NCI-H1694 (cell line): Measurements from ENCODE around the gene TIMP1.
"Not testable (repeated sequence)": the region's sequence is repeated elsewhere in the genome, so short reads cannot be mapped to it uniquely, and the experiment has no call there.

Experiments
- DNase-seq: peaks from one replicate; lab custom pipeline; 2025; lab: John Stamatoyannopoulos, UW

Gene TIMP1

DNA sequence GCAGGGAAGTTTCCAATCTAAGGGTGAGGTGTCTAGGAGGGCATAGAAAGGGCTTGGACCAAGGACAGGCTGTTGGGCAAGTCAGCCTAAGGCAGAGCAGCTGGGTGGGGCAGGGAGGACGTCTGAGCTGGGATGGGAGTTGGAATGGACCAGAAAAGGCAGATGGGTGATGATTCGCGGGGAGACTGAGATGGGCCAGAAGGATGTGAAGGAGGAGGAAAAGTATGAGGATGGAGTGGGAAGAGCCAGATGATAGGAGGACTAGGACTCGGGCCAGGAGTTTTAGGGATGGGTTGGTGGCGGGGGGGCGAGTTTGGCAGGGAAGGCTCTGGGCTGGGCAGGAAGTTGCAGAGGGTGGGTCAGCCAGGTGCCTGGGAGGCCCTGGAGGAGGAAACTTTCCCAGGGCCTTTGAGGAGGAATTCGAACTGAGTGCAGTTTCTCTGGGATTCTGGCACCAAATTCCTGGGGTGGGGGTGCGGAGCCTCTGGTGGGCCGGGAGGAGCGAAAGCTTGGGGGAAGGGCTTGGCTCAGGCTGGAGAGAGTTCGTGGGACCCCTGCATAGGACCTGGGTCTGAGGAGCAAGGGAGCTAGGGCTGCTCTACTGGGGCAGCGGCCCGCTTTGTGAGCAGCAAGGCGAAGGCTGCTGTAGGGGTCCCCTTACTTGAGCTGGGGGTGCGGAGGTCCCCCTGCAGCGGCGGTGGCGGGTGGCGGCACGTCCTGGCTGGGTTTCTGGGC, 8.7 kb upstream of the TIMP1 start:
- no peak for DNase-seq

DNA sequence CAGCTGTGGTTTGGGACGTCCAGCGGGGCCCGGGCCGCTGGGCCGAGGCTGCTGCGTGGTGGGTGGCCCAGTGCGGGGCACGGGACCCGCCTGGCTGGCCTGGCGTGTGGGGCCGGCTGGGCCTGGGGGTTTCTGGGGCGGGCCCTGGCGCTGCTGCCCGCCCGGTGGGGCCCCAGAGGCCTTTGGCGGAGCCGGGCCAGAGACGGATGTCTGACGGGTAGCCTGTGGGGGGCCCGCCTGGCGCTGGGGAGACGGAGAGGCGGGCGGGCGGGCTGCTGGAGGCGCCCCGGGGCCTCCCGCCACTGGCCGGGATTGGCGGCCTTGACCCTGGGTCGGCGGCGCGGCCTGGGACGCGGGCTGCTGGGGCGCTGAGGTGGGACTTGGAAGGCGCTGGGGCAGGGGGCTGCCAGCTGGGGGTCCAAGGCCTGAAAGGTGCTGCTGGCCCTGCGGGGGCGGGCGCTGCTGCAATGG, 8.1 kb upstream of the TIMP1 start:
- no peak for DNase-seq

DNA sequence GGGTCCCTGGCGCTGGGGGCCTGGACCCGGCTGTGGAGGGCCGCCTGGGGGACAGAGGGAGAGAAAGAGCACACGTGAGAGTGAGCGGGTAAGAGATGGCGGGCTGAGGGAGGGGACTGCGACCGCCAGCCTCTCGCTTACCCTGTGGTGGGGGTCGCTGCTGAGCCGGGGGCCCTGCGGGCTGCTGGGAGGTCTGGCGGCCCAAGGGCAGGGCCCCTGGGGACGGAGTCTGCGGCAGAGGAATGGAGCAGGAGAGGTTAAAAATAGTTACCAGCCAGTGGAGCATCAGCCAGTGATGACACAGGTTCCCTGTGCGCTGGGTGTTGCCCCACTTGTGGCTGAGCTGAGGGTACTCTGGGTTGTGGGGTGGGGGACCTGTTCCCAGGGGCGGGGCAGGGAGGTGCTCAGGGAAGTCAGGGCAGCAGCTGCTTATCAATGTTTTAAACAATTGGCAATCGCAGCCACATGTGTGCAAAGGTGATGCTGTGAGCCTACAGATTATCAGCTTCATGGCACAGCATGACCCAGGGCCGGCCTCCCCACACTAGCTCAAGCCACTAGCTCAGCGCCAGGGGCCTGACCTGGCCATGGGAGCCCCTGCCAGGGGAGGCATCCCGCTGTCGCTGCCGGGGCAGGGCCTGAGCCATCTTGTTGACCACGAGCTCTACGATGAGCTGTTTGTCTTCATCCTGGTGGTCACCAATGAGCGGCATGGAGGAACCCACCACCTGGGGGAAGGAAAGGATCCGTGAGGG, 7.5 kb upstream of the TIMP1 start:
- DNase-seq = no peak

DNA sequence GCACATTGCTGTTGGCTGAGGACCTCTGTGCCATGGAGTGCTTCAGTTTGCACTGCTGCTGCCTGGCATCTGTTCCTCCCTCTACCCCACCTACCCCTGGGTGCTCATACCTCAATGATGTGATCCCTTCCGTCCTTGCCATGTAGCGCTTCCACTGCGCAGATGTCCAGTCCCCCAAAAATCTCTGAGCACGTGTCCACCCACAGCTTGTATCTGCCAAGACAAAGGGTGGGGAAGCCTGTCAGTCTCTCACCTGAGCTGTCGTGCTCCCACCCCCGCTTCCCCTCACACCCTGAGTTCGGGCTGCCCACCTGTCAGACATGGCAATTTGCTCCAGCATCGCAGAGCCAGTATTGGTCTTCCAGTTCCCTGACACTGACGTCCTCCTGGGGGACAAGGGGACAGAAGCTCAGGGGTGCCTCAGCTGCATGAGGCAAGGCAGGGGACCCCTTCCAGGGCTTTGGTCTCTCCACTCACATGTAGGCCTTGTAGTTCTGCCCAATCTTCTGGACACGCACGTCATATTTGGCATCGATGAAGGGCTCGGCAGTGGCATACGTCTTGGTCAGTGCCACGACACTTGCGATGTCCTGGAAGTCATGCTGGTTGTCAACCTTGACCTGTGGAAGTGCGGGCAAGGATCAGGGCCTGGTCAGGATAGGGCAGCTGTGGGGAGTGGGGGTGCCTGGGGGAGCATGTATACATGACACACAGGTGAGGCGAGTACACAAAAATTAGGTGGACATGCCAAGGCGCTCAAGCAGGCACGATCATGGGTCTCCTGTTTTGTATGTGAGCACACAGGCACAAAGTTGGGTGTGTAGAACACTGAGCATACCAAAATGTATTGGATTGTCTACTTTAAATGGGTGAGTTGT, 6.0 kb upstream of the TIMP1 start:
- DNase-seq = no peak

DNA sequence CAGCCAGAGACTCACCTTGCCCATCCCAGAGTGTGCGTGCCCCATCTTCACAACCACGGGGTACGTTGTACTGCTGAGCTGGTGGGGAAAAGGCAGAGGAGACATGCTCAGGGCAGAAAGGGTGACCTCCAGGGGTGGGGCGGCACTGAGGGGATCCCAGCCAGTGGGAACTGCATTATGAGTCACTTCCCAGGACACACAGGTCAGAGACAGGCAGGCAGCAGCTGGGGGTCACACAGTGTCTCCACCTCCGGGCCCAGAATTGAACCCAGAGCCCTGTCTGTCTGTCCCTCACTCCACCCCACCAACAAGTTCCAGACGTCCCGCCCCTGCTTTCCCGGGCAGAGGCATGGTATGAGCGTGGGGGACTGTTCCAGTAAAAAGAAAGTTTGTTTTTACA, 4.8 kb upstream of the TIMP1 start:
- DNase-seq = no peak

DNA sequence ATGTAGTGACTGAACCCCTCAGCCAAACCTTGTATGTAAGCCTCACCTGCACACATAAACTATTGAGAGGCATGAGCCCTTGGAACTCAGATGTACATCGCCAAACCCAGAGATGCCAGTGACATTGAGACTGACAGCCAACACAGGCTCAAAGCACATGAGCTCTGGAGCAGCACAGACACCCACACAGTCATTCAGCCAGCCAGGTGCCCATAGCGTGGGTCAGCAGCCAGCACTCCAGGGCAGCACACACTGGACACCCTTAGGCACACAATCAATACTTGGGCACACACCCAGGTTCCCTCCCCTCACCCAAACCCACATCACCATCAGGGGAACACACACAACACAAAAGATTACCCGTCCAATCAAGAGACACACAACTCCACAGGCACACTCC, 4.3 kb upstream of the TIMP1 start:
- no peak for DNase-seq

DNA sequence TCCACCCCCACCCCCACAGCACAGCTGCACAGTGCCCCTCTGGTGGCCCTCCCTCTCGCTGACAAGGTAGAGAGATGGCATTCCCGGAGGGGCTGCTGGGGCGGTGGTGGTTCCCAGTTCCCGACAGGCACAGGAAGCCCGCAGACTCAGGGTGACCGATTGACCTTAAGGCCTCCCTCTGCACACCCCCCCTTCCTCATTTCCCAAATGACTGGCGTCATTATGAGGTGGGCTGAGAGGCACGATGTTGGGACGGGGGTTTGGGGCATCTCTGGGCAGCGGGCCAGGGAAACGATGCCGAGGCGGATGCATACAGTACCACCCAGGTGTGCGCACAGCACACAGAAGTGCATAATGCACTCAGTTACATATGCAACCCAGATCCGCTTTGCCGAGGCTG, 3.5 kb upstream of the TIMP1 start:
- DNase-seq = no peak

DNA sequence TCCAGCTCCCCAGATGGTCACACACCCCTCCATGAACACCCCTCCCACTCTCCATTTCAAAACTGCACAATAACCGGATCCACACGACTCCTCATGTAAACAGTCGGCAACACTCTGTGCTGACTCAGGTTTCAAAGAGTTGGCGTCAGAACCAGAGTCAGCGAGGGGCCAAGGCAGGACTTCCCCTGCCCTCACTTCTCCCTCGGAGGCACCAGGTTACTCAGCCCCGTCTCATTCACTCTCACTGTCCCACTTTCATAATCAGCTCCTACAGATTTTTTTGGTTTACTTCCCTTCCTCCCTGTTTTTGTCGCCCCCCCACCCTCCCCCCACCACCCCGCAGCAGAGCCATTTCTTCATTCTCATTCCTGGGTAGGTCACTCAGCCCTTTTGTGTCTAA, 2.7 kb upstream of the TIMP1 start:
- no peak for DNase-seq

DNA sequence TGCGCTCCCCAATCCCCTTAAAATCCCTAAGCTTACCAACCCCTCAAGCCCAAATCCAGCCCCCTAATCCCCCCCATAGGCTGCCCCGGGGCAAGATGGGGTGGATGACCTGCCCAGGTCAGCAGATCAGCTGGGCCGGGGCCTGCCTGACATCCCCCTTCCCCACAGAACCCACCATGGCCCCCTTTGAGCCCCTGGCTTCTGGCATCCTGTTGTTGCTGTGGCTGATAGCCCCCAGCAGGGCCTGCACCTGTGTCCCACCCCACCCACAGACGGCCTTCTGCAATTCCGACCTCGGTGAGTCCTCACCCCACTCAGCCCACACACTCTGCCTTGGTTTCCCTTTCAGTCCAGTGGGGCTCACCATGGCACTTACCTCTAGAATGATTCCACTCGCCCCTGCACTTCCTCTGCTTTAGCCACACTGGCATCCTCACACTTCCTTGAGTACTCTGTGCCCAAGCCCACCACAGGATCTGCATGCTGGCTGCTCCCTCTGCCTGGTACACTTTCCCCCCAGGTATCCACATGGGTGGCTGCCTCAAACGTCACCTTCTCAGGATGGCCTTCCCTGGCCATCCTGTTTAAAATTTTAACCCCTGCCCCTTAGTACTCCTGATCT, 1.1 kb downstream of the TIMP1 start:
- no peak for DNase-seq

DNA sequence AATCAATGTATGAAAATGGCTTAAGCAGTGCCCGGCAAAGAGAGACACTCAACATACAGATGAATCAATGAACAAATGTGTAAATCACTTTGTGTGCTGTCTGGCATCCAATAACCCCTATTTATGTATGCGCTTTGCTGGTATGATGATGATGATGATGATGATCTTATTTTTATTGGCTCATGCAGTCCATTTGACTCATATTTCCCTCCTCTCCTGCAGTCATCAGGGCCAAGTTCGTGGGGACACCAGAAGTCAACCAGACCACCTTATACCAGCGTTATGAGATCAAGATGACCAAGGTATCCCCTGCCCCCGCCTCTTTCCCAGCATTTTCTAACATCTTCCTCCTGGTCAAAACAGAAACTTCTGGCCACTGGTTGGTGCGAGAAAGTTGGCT, 2.5 kb downstream of the TIMP1 start:
- DNase-seq = no peak

DNA sequence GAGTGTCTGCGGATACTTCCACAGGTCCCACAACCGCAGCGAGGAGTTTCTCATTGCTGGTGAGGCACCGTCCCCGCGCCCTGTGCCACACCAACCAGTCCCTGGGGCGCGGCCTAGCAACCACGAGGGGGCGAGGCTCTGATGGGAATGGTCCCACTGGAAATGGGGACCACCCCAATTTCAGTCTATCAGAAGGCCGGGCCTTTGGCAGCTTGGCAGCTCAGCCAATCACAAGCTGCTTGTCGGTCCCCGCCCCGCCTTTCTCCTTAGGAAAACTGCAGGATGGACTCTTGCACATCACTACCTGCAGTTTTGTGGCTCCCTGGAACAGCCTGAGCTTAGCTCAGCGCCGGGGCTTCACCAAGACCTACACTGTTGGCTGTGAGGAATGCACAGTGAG, 3.0 kb downstream of the TIMP1 start:
- DNase-seq = no peak

DNA sequence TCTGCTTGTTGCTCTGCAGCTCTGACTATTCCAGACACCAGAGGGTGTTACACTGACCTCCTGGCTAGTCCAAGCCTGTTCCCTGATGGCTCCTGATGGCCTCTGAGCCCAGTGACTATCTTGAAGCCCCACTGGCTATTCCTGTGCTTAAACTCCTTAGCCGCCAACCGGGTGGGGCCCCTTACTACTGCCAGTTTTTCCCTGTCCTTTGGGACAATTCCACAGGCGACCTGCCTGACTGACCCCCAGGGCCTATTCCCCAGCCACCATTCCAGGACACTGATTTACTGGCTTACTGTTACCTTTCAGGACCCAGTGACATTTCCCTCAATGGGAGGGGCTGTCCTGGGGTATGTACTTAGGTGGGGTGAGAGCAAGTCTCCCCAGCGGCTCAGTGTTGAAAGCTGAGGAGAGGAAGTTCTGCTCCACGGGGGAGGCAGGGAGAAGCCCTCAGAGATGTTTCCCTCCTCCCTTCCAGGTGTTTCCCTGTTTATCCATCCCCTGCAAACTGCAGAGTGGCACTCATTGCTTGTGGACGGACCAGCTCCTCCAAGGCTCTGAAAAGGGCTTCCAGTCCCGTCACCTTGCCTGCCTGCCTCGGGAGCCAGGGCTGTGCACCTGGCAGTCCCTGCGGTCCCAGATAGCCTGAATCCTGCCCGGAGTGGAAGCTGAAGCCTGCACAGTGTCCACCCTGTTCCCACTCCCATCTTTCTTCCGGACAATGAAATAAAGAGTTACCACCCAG, 4.0 kb downstream of the TIMP1 start:
- DNase-seq = no peak

DNA sequence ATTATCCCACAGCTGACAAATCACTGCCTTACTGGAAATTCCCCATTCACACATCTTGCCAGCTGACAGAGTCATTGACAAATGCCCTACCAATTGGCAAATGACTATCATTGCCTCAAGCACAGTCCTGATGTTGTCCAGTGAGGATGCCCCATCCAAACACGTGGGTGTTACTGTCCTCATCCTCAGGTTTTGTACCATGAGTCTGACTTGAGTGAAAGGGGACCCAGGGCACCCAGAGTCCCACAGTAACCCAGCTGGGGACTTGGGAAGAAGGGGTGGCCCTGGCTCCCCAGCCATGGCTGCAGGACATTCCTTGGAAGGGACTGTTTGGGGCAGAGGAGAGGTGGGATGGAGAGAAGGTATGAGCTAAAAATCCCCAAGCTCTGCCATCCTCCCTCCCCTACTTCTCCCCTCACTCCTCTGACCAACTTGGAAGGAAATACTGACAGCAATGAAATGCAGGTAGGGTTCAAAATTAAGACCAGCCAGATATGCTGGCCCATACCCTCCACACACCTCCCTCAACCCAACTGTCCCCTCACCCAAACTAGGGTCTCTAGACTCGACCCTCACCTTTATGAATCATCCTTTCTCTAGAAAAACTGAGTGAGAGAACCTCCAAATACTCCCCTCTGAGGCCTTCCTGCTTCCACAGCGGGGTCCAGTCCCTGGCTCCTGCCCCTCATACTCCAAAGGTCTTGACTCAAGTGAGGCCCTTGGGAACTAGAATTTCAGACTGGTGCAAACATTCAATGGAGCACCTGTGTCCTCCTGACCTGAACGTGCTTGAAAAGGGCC, 5.1 kb downstream of the TIMP1 start:
- DNase-seq = no peak

DNA sequence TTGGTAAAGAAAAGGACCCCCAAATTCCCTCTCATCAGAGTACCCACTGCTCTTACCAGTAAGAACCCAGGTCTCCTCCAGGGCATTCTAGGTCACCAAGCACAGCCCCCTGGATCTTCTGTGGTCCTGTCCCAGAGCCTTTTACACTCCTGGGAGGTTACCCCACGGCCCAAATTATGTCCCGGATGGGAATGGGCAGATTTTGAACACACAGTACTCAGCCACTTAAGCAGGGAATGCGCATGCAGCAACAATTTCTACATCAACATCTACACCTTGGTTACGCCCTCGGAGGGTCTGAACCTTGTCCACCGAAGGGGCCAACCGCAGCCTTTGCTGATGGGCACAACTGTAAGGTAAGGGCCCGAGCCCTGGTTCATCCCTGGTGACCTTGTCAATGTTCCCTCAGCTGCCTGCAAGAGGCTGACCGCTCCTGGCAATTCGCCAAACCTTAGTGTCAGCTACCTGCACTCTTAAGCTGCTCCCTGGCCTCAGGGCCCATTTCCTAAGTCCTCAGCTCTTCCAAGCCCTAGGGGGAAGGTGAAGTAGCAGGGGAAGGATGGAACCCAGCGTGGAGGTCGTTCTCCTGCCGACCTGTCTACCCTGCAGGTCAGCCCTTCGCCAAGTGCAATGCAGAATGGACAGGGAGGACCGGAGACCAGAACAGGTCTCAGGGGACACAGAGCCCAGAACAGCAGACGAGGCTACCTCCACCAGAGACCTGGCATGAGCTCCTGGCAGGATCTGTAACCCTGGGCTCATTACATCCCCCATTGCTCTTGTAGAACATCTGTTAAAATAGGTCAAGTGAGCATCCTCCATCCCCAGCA, 5.9 kb downstream of the TIMP1 start:
- no peak for DNase-seq

DNA sequence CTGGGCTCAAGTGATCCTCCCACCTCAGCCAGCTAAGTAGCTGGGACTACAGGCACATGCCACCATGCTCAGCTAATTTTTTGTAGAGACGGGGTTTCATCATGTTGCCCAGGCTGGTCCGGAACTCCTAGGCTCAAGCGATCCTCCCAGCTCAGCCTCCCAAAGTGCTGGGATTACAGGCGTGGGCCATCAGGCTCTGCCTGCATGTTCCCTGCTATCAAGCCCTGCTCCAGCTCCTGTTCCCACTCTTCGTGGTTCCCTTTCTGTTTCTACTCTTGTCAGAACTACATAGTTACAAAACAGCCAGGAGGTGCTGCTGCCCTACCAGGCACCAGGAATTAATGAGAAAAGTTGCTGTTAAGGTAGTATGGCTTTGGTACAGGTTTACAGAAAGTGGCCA, 8.7 kb downstream of the TIMP1 start:
- DNase-seq = no peak

DNA sequence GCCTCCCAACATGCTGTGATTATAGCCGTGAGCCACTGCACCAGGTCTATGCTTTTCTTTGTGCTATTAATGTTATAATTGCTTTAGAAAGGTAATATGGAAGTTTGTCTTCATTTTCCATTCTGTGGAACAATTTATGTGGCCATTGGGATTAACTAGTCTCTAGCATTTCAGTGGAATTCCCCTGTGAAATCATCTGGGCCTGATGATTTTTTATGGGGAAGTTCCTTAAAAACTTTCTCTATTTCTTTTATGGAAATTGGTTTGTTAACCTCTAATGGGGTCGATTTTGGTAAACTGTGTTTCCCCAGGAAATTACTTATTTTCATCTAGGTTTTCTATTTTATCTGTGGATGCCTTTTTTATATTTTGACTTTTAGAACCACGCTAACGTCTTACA, 11.3 kb downstream of the TIMP1 start:
- no peak for DNase-seq

DNA sequence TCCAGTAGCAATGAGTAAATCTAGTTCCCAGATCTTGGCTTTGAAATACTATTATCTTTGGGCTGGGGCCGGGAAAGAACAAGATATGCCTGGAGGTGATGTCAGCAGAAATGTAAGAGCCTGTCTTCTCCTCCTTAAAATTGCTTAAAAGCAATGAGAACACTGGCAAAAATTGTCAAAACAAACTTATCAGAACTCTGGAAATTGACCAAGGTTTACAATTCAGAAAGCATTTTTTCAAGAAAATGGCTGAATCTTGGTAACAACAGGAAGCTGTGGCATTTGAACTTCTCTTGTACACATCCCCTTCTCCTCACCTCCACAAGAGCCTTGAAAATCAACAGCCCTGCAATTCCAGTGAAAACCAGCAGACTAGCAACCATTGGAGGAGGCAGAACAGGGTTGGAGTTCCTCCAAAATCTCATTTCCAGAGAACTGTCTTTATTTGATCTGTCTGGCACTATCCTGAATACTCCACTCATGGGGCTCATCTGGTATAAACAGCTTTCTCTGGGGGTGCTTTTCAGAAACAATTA, 13.5 kb downstream of the TIMP1 start:
- DNase-seq = no peak

DNA sequence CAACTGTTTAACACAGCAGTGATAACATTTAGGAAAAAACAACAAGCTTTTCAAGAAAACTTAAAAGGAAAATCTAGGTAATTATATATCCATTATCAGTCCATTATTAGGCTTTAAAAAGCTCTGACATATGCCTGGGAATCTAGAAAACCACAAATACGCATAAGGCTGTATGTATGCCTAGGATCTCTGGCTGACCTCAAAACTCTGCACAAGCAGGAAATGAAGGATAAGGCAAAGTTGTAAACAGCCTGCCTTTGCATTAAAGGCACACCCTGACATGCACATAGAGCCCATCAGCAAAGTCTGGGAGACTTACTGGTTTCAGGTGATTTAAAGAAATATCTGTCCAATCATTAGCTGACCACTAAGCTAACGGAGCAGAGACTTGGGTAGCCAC, 14.0 kb downstream of the TIMP1 start:
- DNase-seq = no peak

DNA sequence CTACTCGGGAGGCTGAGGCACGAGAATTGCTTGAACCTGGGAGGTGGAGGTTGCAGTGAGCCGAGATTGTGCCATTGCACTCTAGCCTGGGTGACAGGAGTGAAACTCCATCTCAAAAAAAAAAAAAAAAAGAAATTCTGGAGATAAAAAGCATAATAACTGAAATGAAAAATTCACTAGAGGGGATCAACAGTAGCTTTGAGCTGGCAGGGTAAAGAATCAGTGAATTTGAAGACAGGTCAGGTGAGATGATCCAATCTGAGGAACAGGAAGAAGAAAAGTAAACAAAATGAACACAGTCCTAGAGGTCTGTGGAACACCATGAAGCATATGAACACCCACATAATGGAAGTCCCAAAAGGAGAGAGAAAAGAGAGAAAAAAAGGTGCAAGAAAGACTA, 15.0 kb downstream of the TIMP1 start:
- DNase-seq = no peak

DNA sequence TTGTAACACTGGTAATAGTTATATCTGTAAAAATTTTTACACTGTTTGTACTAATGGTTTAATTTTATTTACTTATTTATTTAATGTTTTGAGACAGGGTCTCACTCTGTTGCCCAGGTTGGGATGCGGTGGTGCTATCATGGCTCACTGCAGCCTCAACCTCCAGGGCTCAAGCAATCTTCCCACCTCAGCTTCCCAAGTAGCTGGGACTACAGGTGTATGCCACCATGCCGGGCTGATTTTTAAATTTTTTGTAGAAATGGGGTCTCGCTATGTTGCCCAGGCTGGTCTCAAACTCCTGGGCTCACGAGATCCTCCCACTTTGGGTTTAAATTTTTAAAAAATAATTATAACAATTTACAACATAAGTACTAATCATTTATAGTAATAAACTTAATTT, 20.9 kb downstream of the TIMP1 start:
- DNase-seq = not testable (repeated sequence)
